Fibroblast of skin of scalp (primary cell): ENCODE data around the gene HSPG2. TPM values are rescaled to one million over a fixed set of nuclear protein-coding genes. Genes with fewer than 3 reads are reported as not detected.
"Not testable (repeated sequence)": the region's sequence is repeated elsewhere in the genome, so short reads cannot be mapped to it uniquely, and the experiment has no call there.

Source experiments
- DNase-seq: peaks from one replicate; pipeline ENCODE4 v3.0.0-alpha.2; 2013
- polyA plus RNA-seq, 2 experiments: library from polyadenylated mRNA; unstranded; fragments of 120-200 nt; gene quantifications; one replicate each; pipeline ENCODE4 v1.2.1, GENCODE V29; 2013; ENCODE audit not compliant: insufficient read length in 2 of 2

Gene HSPG2
- polyA plus RNA-seq (2013, experiment 1 of 2; ENCODE audit: insufficient read length) = 486 TPM
- 455 TPM for polyA plus RNA-seq (2013, experiment 2 of 2; ENCODE audit: insufficient read length)

- DNase-seq = no peak
These were observed at the start of gene HSPG2 for GRCh38 chr1:21937034-21937371. Gene HSPG2, minus strand, starts transcription at chr1:21937310. Its CDS starts 93 bp downstream, at chr1:21937217.

GRCh38 chr1:21986386-21986785 lies 49.3 kb upstream of the HSPG2 start:
- DNase-seq = not testable (repeated sequence)

GRCh38 chr1:21985893-21986292 lies 48.8 kb upstream of the HSPG2 start:
- not testable (repeated sequence) for DNase-seq

GRCh38 chr1:21983539-21983938 lies 46.4 kb upstream of the HSPG2 start:
- DNase-seq = not testable (repeated sequence)

GRCh38 chr1:21982122-21982521 lies 45.0 kb upstream of the HSPG2 start:
- not testable (repeated sequence) for DNase-seq

GRCh38 chr1:21981253-21981652 lies 44.1 kb upstream of the HSPG2 start:
- DNase-seq = not testable (repeated sequence)

GRCh38 chr1:21980515-21981220 lies 43.6 kb upstream of the HSPG2 start:
- DNase-seq = not testable (repeated sequence)

GRCh38 chr1:21978209-21978608 lies 41.1 kb upstream of the HSPG2 start:
- DNase-seq = not testable (repeated sequence)

- not testable (repeated sequence) for DNase-seq
These were observed 39.7 kb upstream of the HSPG2 start, which contains the start of gene CELA3B for GRCh38 chr1:21976703-21977239. Gene CELA3B, plus strand, starts transcription at chr1:21977022. Its CDS starts 18 bp downstream, at chr1:21977040.

GRCh38 chr1:21975296-21975695 lies 38.2 kb upstream of the HSPG2 start:
- not testable (repeated sequence) for DNase-seq

- DNase-seq = not testable (repeated sequence)
These were observed 37.6 kb upstream of the HSPG2 start for GRCh38 chr1:21974699-21975098.

- DNase-seq = not testable (repeated sequence)
These were observed 36.8 kb upstream of the HSPG2 start for GRCh38 chr1:21973948-21974347.

GRCh38 chr1:21972973-21973441 lies 35.9 kb upstream of the HSPG2 start:
- DNase-seq = not testable (repeated sequence)

GRCh38 chr1:21970523-21970922 lies 33.4 kb upstream of the HSPG2 start:
- not testable (repeated sequence) for DNase-seq

- DNase-seq = not testable (repeated sequence)
These were observed 32.0 kb upstream of the HSPG2 start for GRCh38 chr1:21969066-21969465.

GRCh38 chr1:21967216-21967615 lies 30.1 kb upstream of the HSPG2 start:
- not testable (repeated sequence) for DNase-seq

- peak; percentile 76 for DNase-seq
These were observed 29.3 kb upstream of the HSPG2 start for GRCh38 chr1:21966247-21967000.

GRCh38 chr1:21963477-21964217 lies 26.5 kb upstream of the HSPG2 start:
- DNase-seq = peak; percentile 61

GRCh38 chr1:21961799-21962198 lies 24.7 kb upstream of the HSPG2 start:
- DNase-seq = no peak

- DNase-seq = no peak
These were observed 24.2 kb upstream of the HSPG2 start for GRCh38 chr1:21961337-21961736.

GRCh38 chr1:21956720-21957552 lies 19.8 kb upstream of the HSPG2 start:
- no peak for DNase-seq
